Stimulated activated CD4-positive, alpha-beta T cell treated with anti-CD3 and anti-CD28 coated beads, TNF-alpha, amount 100 ng/mL, for 1 hour (primary cell): ENCODE results near the gene VPS9D1.
A peak's percentile ranks its signal among the peaks of the same experiment; 100 is the strongest.
"Not testable (repeated sequence)": the region's sequence is repeated elsewhere in the genome, so short reads cannot be mapped to it uniquely, and the experiment has no call there.

Source experiments
- DNase-seq, 3 donors: peaks; one replicate each; pipeline ENCODE4 v3.0.0-alpha.2; 2020; ENCODE audit warnings: low read depth in 3 of 3, low spot score in 1 of 3

The VPS9D1 gene

DNA sequence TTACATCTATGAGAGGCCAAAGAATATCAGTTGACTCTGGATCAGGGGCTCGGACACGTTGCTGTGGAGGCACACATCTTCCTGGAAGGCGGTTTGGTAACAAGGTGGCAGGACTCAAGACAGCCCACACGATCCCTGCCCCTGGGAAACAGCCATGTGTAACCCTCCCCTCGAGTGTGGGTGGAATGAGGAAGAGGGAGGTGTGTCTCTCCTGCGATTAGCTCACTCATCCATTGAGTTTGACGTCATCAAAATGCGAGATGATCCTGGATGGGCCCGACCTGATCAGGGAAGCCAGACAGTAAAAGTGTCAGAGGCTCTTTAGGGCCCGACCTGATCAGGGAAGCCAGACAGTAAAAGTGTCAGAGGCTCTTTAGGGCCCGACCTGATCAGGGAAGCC is 56.5 kb downstream of the VPS9D1 start:
- not testable (repeated sequence) for DNase-seq

DNA sequence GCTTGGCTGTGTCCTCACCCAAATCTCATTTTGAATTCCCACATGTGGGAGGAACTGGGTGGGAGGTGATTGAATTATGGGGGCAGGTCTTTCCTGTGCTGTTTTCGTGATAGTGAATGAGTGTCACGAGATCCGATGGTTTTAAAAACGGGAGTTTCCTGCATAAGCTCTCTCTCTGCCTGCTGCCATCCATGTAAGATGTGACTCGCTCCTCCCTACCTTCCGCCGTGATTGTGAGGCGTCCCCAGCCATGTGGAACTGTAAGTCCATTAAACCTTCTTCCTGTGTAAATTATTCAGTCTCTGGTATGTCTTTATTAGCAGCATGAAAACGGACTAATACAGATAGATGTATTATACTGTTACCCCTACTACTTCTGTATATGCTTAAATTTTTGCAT is 59.5 kb downstream of the VPS9D1 start:
- DNase-seq = no peak

DNA sequence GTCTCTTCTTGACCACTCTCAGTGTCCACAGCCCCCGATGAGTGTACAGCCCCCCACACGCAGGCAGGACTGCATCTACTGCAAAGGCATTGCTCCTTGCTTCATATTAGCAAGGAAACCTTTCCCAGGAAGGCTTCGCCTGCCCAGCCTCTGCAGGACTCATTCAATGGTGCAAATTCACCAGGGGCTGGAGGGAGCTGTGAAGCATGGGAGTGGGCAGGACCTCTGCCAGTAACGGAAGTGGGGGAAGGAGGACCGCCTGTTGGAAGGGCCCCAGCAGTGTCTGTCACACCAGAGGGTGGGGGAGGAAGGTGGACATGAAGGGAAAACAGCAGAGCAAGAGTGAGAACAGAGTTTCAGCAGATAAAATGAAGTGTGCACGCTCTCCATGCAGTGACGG is 60.6 kb downstream of the VPS9D1 start:
- no peak for DNase-seq

DNA sequence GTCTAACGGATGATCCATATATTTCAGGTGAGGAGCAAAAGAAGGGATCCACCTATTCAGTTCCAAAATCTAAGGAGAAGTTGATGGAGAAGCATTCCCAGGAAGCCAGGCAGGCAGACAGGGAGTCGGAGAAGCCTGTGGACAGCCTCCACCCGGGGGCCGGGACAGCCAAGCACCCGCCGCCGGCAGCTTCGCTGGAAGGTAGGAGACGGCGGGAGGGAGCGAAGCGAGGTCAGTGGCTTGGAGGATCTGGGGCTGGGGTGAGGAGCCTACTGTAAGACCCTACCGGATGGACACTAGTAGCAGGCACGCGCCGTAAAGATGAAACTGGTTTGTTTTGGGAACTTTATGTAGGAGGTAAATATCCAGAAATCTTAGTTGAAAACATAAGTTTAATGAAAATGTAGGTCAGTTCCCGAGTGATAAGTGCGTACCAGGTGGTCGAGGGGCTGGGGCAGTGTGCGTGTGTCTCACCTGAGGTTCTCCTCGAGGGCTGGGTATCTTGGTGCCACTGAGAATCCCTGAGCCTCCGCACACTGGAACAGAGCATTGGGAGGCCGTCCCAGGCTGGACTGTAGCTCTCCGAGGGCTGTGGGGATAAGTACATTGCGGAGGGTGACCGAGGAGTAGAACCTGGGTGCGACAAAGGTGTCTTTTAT is 62.3 kb downstream of the VPS9D1 start:
- DNase-seq = no peak

DNA sequence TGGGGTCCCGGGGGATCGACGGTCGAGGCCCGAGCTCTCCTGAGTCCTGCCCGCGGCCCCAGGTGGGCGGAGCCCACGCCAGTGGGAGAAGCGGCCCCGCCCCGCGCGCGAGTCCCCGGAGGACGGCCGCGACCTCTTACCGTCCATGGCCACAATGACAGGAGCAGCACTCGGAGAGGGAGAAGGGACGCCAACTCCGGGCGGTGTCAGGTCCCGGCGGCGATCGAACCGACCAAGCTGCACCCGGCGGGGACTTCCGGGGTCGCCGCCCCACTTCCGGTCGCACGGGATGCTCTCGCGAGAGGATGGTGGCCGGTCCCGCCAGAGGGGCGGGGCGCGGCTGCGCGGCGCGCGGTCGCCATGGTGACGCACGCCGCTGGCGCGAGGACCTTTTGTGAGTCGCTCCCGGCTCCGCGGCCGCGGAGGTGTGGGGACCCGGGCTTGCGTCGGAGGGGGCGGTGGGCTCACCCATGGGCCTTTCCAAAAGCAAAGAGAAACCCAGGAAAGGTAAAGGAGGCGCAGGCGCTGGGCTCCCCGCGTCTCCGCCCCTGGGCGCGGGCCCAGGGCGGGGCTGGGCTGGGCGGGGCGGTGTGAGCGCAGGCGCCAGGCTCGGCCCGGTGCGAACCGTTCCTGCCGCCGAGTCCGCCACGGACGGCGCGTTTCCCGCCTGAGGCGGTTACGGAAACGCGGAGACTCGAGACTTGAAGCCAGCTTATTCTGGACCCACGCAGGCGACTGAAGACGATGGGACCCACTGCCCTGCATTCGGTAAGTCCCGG is 63.1 kb downstream of the VPS9D1 start, which contains the start of the genes CHMP1A and SPATA33:
TSS of gene CHMP1A (minus strand) at position 267 of the 779 bp plus-strand sequence. CDS start at position 147, 120 bp downstream.
TSS of gene SPATA33 (plus strand) at position 395 of the 779 bp plus-strand sequence. CDS start at position 471, 76 bp downstream.
- peak; percentile 74 to 91 (median 84) for DNase-seq
